Measurements from ENCODE around the gene RBM47. TPM values are rescaled to one million over a fixed set of nuclear protein-coding genes. Genes with fewer than 3 reads are reported as not detected.

The RBM47 gene
- total RNA-seq, 1 donor = 2.2 TPM

- TF ChIP-seq CTCF (IDR thresholded peaks at IDR 0.05; ENCODE audit: extremely low read depth, low read depth, low read length) = no peak
- no peaks in the 10 kb centered on the region for H3K36me3 ChIP-seq (ENCODE audit: insufficient read depth, low read length)
- peak; percentile 53 for DNase-seq (ENCODE audit: insufficient read length, low spot score, missing footprints)
- peaks cover 14% of the 10 kb centered on the region for H3K4me1 ChIP-seq (ENCODE audit: insufficient read depth, low read length)
- no peaks in the 10 kb centered on the region for H3K9me3 ChIP-seq (ENCODE audit: low read depth, low read length)
- no peaks in the 10 kb centered on the region for H3K79me2 ChIP-seq (ENCODE audit: insufficient read depth, low read length)
- no peaks in the 10 kb centered on the region for H4K20me1 ChIP-seq (ENCODE audit: insufficient read depth, low read length)
- no peak overlapping the region for H2AFZ ChIP-seq (ENCODE audit: low read length)
- no peak overlapping the region for H3K27ac ChIP-seq (ENCODE audit: low read depth, low read length)
- no peak overlapping the region for H3K4me3 ChIP-seq (ENCODE audit: insufficient read depth, low read length)
- H3K4me2 ChIP-seq (ENCODE audit: insufficient read depth, low read length) = no peak overlapping the region
- no peaks in the 10 kb centered on the region for H3K27me3 ChIP-seq (ENCODE audit: insufficient read depth, low read length)
Observed at GRCh38 chr4:40544221-40544620, 85.4 kb downstream of the RBM47 start.

GRCh38 chr4:40540800-40541199 is 88.9 kb downstream of the RBM47 start:
- H3K4me1 ChIP-seq (ENCODE audit: insufficient read depth, low read length) = peaks cover 3% of the 10 kb centered on the region
- no peak overlapping the region for H3K27ac ChIP-seq (ENCODE audit: low read depth, low read length)
- H3K79me2 ChIP-seq (ENCODE audit: insufficient read depth, low read length) = no peaks in the 10 kb centered on the region
- no peak overlapping the region for H3K4me2 ChIP-seq (ENCODE audit: insufficient read depth, low read length)
- no peak overlapping the region for H2AFZ ChIP-seq (ENCODE audit: low read length)
- no peaks in the 10 kb centered on the region for H3K9me3 ChIP-seq (ENCODE audit: low read depth, low read length)
- H3K27me3 ChIP-seq (ENCODE audit: insufficient read depth, low read length) = no peaks in the 10 kb centered on the region
- H3K36me3 ChIP-seq (ENCODE audit: insufficient read depth, low read length) = no peaks in the 10 kb centered on the region
- no peak for TF ChIP-seq CTCF (IDR thresholded peaks at IDR 0.05; ENCODE audit: extremely low read depth, low read depth, low read length)
- no peaks in the 10 kb centered on the region for H4K20me1 ChIP-seq (ENCODE audit: insufficient read depth, low read length)
- no peak overlapping the region for H3K4me3 ChIP-seq (ENCODE audit: insufficient read depth, low read length)
- DNase-seq (ENCODE audit: insufficient read length, low spot score, missing footprints) = no peak

- Histone ChIP-seq H3K27me3 (ENCODE audit: insufficient read depth, low read length) (no peaks in the 10 kb centered on the region), H3K79me2 (ENCODE audit: insufficient read depth, low read length) (no peaks in the 10 kb centered on the region), H3K4me1 (ENCODE audit: insufficient read depth, low read length) (no peaks in the 10 kb centered on the region), H4K20me1 (ENCODE audit: insufficient read depth, low read length) (no peaks in the 10 kb centered on the region), H3K9me3 (ENCODE audit: low read depth, low read length) (no peaks in the 10 kb centered on the region), H3K4me2 (ENCODE audit: insufficient read depth, low read length) (no peak overlapping the region), H3K36me3 (ENCODE audit: insufficient read depth, low read length) (no peaks in the 10 kb centered on the region), H2AFZ (ENCODE audit: low read length) (no peak overlapping the region), H3K4me3 (ENCODE audit: insufficient read depth, low read length) (no peak overlapping the region), H3K27ac (ENCODE audit: low read depth, low read length) (no peak overlapping the region)
- TF ChIP-seq CTCF (IDR thresholded peaks at IDR 0.05; ENCODE audit: extremely low read depth, low read depth, low read length) = no peak
- no peak for DNase-seq (ENCODE audit: insufficient read length, low spot score, missing footprints)
Observed at GRCh38 chr4:40536032-40536431, 93.6 kb downstream of the RBM47 start.

DNA sequence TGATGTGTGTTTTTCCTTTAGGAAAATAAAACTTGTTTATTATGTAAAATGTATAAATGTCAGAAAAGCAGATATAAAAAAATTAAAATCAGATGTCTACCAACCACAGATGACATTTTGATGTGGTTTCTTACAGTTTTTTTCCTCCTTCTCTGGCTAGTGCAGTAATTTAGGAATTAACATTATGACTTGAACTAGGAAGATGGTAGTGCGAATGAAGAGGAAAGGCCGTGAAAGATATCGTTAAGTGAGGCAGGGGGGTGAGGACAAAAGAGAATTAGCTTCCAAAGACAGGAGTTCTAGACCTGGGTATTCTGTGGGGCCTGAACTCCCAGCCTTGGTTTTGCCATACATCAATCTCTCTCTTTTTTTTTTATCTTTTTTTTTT is 98.0 kb downstream of the RBM47 start:
- Histone ChIP-seq H2AFZ (ENCODE audit: low read length) (no peak overlapping the region), H3K4me1 (ENCODE audit: insufficient read depth, low read length) (no peaks in the 10 kb centered on the region), H3K79me2 (ENCODE audit: insufficient read depth, low read length) (no peaks in the 10 kb centered on the region), H3K36me3 (ENCODE audit: insufficient read depth, low read length) (no peaks in the 10 kb centered on the region), H3K27ac (ENCODE audit: low read depth, low read length) (no peak overlapping the region), H3K4me2 (ENCODE audit: insufficient read depth, low read length) (no peak overlapping the region), H3K4me3 (ENCODE audit: insufficient read depth, low read length) (no peak overlapping the region), H4K20me1 (ENCODE audit: insufficient read depth, low read length) (no peaks in the 10 kb centered on the region), H3K9me3 (ENCODE audit: low read depth, low read length) (no peaks in the 10 kb centered on the region), H3K27me3 (ENCODE audit: insufficient read depth, low read length) (no peaks in the 10 kb centered on the region)
- no peak for TF ChIP-seq CTCF (IDR thresholded peaks at IDR 0.05; ENCODE audit: extremely low read depth, low read depth, low read length)
- DNase-seq (ENCODE audit: insufficient read length, low spot score, missing footprints) = no peak
